GM13977 (cell line): Measurements from ENCODE around the gene ANKLE2.
"Not testable (repeated sequence)": the region's sequence is repeated elsewhere in the genome, so short reads cannot be mapped to it uniquely, and the experiment has no call there.

Source experiments
- DNase-seq: peaks from one replicate; pipeline ENCODE4 v3.0.0; 2012; ENCODE audit warnings: low spot score
- in situ Hi-C: fragments of 300-500 bp; cut with MboI; formaldehyde crosslinking; loops from one replicate; pipeline ENCODE4 v1.12.0; 2022; ENCODE audit warnings: low sequenced_read_pairs, low pct_unique_long_range_greater_than_20kb, mixed read lengths, inconsistent platforms; ENCODE audit not compliant: unreplicated experiment
- TF ChIP-seq, protein P1 (sequence below): IDR thresholded peaks from 2 replicates; pipeline ENCODE4 v1.5.1; 2012; ENCODE audit warnings: mild to moderate bottlenecking, control low read depth; ENCODE audit not compliant: insufficient read depth; ENCODE audit errors: extremely low read depth, missing control alignments

ANKLE2 gene

DNA sequence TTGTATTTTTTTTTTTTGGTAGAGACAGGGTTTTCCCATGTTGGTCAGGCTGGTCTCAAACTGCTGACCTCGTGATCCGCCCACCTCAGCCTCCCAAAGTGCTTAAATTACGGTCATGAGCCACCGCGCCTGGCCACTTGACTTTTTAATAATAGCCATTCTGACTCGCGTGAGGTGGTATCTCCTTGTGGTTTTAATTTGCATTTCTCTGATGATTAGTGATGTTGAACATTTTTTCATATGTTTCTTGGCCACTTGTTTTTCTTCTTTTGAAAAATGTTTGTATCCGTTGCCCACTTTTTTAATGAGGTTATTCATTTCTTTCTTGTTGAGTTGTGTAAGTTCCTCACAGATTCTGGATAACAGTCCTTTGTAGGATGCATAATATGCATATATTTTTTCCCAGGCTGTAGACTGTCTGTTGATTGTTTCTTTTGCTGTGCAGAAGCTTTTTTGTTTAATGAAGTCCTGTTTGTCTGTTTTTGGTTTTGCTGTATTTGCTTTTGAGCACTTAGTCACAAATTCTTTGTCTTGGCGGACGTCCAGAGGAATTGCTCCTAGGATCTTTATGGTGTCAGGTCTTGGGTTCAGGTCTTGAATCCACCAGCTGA, 61.3 kb downstream of the ANKLE2 start:
- no peak for DNase-seq
- in situ Hi-C loops: no loop called here
- TF ChIP-seq, protein P1, sequence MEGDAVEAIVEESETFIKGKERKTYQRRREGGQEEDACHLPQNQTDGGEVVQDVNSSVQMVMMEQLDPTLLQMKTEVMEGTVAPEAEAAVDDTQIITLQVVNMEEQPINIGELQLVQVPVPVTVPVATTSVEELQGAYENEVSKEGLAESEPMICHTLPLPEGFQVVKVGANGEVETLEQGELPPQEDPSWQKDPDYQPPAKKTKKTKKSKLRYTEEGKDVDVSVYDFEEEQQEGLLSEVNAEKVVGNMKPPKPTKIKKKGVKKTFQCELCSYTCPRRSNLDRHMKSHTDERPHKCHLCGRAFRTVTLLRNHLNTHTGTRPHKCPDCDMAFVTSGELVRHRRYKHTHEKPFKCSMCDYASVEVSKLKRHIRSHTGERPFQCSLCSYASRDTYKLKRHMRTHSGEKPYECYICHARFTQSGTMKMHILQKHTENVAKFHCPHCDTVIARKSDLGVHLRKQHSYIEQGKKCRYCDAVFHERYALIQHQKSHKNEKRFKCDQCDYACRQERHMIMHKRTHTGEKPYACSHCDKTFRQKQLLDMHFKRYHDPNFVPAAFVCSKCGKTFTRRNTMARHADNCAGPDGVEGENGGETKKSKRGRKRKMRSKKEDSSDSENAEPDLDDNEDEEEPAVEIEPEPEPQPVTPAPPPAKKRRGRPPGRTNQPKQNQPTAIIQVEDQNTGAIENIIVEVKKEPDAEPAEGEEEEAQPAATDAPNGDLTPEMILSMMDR: no peak

DNA sequence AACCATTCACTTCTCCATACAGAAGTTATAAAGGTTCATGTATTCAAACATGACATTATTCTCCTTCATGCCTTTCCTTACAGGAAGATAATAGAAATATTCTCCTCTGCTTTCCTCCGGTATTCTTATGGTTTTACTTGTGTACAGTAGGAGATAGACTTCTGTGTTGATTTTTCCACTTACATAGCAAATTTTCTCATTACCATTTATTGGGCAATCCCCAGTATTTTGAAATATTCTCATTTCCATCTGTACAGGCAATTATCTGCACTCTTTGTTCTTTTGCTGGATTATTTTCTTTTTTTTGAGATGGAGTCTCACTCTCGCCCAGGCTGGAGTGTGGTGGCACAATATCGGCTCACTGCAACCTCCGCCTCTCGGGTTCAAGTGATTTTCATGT, 63.3 kb downstream of the ANKLE2 start:
- in situ Hi-C loops: no loop called here
- TF ChIP-seq, protein P1: no peak
- DNase-seq: no peak

DNA sequence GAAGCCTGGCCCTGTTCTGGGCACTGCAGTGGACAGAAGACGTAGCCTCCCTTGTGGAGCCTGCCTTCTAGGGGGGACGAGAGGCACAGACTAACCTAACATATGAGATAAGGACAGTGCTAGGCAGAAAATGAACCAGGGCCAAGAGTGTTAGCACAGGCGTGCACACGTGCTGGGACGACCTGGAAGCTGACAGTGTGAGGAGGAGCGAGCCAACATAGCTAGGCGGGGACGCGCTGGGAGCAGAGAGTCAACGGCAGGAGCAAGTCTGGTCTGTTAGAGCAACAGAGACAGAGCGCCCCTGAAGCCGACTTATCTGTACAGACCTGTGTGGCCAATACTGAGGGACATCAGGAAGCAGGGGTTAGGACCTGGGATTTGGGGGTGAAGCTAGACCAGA, 66.2 kb downstream of the ANKLE2 start:
- DNase-seq: no peak
- TF ChIP-seq, protein P1: no peak
- in situ Hi-C loops: no loop called here

DNA sequence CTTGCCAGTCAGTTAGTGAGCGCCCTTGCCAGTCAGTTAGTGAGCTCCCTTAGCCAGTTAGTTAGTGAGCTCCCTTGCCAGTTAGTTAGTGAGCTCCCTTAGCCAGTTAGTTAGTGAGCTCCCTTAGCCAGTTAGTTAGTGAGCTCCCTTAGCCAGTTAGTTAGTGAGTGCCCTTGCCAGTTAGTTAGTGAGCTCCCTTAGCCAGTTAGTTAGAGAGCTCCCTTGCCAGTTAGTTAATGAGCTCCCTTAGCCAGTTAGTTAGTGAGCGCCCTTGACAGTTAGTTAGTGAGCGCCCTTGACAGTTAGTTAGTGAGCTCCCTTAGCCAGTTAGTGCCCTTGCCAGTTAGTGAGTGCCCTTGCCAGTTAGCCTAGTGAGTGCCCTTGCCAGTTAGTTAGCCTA, 66.7 kb downstream of the ANKLE2 start:
- in situ Hi-C loops, DNase-seq: not testable (repeated sequence)

DNA sequence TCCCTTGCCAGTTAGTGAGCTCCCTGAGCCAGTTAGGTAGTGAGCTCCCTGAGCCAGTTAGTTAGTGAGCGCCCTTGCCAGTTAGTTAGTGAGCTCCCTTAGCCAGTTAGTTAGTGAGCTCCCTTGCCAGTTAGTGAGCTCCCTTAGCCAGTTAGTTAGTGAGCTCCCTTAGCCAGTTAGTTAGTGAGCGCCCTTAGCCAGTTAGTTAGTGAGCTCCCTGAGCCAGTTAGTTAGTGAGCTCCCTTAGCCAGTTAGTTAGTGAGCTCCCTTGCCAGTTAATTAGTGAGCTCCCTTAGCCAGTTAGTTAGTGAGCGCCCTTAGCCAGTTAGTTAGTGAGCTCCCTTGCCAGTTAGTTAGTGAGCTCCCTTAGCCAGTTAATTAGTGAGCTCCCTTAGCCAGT, 69.6 kb downstream of the ANKLE2 start:
- in situ Hi-C loops, DNase-seq: not testable (repeated sequence)

DNA sequence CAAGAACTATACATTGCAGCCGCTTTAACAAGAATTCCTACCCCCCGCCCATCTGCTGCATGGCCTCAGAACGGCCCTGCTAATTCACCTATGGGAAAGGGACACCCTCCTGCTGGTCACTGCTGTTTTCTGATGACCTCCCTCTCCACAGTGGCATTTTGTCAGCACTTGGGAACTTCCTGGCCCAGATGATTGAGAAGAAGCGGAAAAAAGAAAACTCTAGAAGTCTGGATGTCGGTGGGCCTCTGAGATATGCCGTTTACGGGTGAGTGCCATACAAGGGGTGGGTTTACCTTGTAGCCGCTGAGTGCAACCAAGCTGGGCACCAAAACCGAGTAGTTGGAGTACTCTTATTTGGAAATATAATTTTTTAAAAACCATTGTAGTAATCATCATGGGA, 71.5 kb downstream of the ANKLE2 start:
- in situ Hi-C loops: no loop called here
- TF ChIP-seq, protein P1: no peak
- no peak for DNase-seq

DNA sequence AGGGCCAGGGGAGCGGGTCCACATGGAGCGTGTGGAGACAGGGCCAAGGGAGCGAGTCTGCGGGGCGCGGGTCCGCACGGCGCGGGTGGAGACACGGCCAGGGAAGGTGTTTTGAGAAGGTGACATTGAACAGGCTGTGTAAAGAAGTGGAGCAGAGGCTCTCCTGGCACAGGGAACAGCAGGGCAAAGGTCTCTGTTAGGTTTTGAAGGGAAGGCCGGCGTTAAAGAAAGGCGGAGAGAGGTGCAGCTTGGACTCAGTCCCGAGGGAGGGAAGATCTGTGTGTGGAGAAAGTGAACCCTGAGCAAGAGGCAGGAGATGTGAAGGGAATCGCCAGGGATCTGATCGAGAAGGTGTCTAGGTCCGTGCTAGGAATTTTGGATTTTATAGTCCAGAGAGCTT, 72.4 kb downstream of the ANKLE2 start:
- TF ChIP-seq, protein P1: no peak
- in situ Hi-C loops: no loop called here
- DNase-seq: no peak
